HG03469 (cell line): ENCODE data around the gene DNAH6.
A peak's percentile ranks its signal among the peaks of the same experiment; 100 is the strongest.

ENCODE experiments used
- ATAC-seq: cut with Tn5 transposase; IDR thresholded peaks from one replicate; pipeline ENCODE4 v1.9.1; 2021; ENCODE audit warnings: mild to moderate bottlenecking, moderate library complexity, moderate number of reproducible peaks; ENCODE audit not compliant: unreplicated experiment

Gene DNAH6

DNA sequence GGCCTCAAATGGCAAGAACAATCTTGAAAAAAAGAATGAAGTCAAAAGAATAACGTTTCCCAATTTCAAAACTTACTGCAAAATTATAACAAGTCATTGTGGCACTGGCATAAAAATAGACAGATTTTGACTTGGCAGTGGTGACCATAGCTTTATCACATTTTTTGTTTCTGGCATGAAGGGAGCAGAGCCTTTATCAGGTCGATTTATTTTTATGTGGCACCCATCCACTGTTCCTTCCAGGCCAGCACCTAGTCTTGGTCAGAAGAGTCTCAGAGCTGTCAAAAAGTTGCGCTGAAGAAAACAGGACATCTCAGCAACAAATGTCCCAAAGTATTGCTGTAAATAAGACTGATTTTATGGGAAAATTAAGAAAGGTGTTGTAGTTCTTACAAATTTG is 272.2 kb downstream of the DNAH6 start:
- ATAC-seq = no peak

DNA sequence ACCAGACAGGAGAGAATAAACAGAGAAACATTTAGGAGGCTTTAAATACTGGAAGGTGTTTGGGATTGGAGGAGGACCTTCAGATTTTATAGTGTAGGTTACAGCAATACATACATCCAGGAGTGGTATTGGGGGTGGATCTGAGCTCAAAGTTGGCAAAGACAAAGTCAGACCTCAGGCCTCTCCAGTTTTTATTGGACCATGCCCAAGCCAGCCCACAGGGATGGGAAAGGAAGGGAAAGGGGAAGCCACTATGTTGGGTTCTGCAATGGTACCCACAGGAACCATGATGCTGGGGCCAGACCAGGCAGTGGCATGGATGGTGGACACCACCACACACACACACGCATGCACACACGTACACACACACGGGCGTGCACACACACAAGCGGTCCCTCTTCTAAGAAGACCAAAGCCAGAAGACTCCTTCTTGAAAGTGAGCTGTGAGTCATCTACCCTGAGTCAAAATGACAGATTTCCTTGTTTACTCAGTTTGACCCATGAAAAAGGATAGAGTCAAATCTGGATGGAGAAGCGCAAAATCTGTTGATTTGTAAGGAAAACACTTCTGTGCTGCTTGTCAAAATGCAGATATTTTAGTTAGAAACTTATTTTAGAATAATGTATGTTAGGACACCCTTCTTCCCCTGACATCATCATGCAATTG is 276.7 kb downstream of the DNAH6 start:
- ATAC-seq = no peak

DNA sequence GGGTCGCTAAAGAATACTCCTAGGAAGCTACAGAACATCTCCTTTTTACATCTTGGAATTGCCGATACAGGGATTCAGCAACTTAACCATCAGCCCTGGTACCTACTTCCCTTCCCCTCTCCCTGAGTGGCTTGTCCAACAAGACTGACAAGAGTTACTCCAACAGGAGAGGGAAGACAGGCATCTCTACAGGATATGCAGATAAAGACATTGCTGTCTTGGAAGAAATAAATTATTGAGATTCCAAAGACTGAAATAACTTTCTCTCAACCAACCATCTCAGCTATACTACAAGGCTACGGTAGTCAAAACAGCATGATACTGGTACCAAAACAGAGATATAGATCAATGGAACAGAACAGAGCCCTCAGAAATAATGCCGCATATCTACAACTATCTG is 277.3 kb downstream of the DNAH6 start:
- ATAC-seq = no peak

DNA sequence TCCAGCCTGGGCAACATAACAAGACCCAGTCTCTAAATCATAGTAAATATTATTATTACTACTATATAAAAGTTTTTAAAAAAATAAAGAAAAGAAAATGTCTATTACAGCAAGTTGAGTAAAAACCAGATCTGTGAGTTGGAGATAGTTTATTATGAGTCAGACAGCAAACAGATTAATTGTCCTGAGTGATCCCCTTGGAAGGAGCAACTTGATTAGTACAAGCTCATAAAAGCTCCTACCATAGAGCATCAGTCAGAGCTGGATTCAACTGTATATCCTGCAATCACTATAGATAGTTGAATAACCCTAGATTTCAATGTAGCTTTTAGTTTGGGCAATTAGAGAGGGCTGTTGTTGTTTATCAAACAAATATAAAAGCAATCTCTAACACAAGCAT is 280.5 kb downstream of the DNAH6 start:
- no peak for ATAC-seq

DNA sequence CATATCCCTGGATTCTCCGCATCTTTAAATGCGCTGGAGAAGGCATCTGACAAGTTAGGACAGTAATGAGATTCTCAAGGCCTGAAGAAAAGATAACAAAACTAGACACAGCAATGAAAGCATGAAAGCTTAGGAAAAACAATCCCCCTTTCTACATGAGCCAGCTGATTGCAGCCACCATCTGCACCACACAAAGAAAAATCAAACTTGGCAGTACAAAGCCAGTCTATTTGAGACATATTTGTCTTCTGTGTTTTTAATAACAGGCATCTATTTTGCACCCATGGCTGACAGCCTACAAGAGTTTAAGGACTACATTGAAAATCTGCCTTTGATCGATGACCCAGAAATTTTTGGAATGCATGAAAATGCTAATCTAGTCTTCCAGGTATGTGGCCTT is 281.0 kb downstream of the DNAH6 start:
- no peak for ATAC-seq

DNA sequence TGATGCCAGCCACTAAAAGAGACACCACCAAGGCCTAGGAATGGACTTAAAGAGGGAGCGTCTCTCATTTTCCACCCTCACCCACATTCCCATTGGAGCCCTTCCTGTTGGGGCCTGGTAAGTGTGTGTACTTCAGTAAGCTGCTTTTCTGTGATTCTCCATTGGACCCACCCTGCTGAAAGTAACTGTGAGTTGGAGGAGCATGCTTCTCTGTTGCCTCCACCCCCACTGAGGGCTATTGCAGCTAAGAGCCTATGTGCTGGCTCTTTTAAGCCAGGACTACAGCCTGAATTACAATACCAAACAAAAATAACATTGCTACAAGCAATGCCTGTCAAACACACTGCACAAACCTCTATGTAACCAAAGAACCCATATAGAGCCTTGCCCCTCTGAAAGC is 283.5 kb downstream of the DNAH6 start:
- ATAC-seq = no peak

DNA sequence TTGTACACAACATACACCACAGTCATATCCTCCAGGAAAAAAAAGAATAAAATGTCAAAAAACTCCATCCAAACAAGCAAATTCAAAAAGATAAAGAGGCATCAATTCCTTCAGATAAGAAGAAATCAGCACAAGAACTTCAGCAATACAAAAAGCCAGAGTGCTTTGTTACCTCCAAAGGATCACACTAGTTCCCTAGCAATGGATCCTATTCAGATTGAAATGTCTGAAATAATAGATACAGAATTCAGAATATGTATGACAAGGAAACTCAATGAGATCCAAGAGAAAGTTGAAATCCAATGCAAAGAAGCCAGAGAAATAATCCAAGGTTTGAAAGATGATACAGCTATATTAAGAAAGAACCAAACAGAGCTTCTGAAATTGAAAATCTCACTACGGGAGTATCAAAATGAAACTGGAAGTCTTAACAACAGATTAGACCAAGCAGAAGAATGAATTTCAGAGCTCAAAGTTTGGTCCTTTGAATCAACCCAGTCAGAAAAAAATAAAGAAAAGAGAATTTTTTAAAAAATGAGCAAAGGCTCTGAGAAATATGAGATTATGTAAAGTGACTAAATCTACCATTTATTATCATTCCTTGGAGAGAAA is 284.0 kb downstream of the DNAH6 start:
- ATAC-seq = peak; percentile 81

DNA sequence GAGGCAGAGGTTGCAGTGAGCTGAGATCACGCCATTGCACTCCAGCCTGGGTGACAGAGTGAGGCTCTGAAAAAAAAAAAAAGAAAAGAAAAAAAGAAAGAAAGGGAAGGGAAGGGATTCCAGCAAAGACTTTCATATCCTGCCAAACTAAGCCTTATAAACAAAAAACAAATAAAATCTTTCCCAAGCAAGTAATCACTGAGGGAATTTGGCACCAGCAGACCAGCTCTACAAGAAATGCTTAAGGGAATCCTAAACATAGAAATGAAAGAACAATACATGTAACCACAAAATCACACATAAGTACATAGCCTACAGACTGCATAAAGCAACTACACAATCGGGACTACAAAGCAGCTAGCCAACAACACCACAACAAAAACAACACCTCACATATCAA is 285.5 kb downstream of the DNAH6 start:
- no peak for ATAC-seq

DNA sequence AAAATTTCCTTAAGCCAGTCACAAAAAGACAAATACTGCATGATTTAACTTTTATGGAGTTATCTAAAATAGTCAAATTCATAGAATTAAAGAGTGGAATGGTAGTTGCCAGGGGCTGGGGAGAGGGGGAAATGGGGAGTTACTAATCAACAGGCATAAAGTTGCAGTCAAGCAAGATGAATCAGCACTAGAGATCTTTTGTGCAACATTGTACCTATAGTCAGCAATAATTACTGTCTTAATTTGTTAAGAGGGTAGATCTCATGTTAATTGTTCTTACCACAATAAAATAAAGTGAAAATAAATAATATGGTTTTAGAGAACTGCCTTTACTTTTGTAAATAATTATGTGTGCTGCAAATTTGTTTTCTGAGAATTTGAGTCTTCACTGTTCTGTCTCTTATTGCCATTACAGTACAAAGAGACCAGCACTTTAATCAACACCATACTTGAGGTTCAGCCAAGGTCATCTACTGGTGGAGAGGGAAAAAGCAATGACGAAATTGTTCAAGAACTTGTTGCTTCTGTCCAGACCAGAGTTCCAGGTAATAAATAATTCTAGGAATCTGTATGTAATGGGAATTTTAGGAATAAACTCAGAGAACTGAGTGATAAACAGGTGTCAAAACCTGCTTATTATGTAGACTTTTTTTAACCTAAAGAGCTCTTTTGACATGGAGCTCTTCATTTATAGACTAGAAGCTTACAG is 289.1 kb downstream of the DNAH6 start:
- no peak for ATAC-seq

DNA sequence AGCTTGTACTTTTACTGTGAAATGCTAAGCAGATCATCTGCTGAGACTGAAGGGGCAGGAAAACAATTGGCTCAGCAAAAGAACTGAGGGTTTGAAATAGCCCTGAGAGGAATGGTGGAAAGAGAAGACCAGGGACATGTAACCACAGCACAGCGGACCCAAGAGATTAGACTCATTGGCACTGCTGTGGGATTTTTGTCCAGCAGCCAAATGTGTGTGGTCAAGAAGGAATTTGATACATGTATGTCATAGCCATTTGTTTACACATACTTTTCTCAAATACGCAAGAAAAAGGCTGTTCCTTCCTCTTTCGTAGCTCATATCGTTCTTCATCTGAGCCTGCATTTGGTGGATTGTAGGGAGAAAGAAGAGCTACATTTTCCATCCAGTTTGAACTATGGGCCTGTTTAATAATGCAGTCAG is 290.8 kb downstream of the DNAH6 start:
- no peak for ATAC-seq

DNA sequence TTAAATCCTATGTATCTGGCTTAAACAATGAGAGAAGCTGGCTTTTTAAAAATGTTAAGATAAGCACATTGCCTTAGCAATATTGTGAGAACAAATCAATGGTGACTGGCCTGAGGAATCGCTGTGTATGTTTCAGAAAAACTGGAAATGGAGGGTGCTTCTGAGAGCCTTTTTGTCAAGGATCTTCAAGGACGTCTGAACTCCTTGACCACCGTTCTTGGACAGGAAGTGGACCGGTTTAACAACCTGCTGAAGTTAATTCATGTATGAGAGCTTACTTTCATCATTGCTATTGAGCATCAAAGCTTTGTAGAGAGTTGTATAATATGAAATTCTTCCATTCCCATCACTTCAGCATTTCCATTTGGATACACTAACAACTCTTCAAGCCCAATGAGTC is 292.0 kb downstream of the DNAH6 start:
- no peak for ATAC-seq

DNA sequence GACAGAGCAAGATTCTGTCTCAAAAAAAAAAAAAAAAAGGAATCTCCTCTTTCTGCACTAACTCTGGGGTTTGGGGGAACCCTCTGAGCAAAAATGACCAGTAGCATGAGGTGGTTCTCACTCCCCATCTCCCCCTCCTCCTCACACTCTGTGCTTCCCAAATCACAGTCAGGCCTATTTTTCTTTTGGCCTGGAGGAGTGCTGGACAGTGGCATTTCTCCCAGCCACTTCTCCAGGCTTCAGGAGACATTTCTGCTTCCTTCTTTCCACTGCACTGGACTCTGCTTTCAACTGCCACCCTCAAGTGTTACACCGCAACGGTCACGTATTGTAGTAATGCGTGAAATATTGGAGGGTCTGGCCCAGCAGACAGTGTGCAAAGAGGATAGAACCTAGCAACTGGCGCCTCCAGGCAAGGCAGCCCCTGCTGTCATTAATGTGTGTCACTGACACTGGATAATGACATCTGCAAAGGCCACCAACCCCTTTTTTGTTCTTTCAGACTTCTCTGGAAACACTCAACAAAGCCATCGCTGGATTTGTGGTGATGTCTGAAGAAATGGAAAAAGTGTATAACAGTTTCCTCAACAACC is 295.6 kb downstream of the DNAH6 start:
- ATAC-seq = no peak

DNA sequence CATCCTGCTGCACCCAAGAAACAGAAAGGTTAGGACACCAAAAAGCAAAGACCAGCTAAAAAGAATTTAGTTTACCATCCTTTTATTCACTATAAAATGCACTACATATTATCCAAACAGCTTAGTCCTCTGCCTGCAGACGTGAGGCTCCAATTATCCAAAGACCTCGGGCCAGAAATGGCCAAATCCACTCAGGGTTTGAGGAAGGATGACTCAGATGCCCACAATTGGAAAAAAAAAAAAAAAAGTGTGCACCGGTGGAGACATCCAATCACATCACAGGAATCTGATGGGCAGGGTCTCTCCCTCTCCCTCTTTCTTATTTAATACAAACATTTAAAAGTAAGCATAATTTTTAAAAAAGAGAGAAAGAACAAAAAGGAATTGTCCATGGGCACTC is 298.8 kb downstream of the DNAH6 start:
- no peak for ATAC-seq

DNA sequence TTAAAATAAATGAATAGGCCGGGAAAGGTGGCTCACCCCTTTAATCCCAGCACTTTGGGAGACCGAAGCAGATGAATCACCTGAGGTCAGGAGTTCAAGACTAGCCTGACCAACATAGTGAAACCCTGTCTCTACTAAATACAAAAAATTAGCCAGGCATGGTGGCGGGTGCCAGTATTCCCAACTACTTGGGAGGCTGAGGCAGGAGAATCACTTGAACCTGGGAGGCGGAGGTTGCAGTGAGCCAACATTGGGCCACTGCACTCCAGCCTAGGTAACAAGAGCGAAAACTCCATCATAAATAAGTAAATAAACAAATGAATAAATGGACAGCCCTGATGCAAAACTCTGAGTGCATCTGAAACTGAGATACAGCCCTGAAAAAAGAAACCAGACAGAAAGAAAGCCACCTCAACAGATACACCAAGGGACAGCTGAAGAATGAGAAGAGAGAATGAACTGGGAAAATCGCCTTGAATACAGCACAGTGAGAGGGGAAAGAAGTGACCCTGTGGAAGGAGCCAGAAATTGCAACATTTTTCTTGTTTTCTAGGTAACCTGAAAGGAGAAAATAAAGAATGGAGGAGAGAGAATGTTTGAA is 300.2 kb downstream of the DNAH6 start:
- ATAC-seq = peak; percentile 46

DNA sequence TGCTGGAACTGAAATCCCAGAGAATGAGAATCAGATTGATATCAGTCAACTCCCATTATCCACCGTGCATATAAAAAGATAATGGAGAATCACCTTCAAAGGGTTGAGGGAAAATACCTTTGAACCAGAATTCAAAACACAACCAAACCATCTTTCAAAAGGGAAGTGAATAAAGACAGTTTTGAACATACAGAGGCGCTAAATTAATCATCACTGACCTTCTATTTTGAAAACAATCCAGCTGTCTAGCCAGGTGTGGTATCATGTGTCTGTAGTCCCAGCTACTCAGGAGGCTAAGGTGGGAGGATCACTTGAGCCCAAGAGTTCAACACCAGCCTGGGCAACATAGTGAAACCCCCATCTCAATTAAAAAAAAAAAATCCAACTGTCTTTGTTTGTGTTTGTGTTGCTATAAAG is 300.9 kb downstream of the DNAH6 start:
- ATAC-seq = peak; percentile 96

DNA sequence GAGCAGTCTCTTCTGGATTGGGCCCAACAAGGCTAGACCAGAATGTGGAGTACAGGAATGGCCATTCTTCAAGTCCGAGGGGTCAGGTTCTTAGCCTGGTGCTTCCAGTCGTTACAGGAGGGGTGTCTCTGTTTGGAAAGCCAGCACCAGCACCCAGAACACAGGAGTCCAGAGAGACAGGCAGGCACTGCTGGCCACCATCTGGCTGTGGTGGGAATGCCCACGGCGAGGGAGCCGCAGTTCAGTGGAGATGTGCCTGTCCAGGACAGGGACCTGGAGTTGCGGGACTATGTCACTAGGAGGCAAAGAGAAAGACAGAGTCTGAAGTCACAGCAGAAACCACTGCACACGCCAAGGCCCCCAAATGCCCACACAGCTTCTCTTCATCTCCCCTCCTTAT is 305.5 kb downstream of the DNAH6 start:
- no peak for ATAC-seq

DNA sequence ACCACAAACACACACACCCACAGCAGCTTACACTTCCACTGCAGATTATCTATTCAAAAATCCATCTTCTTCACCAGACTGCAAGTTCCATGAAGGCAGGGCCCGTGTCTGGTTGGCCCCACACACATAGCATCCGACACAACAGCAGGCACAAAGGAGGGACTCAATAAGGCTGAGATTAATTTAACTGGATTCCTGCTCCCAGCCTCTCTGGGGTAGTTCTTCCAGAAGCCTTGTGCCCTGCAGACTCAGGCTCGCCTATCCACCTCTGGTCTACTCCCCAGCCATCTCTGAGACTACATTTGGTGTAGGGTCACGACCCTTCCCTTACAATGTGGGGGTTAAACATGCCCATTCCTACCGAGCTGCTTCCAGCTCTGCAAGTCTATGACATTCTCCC is 306.9 kb downstream of the DNAH6 start:
- no peak for ATAC-seq

DNA sequence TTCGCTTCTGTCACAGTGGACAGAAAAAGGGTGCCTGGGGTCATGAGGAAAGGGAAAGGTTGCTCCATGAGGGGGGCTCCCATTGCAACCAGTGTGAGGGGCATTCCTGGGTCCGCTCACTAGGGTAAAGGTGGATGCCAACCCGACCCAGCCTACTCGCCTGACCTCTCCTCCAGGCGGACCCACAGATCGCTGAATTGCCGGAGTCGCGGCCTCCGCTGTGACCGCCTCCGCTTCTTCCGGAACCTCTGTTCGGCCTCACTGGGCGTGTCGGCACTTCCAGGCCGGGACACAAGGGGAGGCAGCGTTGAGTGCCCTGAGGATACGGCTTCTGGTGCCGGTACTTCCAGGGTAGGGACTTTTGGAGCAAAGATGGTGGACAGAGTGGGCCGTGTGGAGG is 307.5 kb downstream of the DNAH6 start:
- ATAC-seq = no peak

DNA sequence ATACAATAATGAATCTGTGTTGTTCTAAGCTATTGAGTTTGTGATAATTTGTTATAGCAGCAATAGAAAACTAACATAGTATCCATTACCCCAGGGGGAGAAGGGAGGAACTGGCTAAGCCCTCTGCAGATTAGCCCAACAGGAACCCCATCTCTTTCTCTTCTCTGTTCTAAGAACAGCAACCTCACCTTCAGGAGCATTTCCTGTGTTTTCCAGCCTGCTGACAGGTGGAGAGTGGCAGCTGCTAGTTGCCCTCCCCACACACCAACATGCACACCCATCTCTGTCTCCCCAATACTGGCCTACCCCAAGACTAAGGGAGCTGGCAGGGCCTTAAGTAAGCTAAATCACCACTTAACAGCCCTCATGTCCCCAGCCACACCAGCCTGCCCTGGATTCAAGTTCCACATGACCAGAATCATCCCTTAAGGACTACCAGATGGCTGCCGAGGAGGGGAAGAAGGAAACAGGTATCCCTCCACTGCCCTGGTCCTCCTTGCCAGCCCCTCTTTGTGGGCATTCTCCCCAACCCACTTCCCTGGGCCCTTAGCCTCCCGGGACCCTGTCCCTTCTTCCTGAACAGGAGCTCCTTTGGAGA is 311.8 kb downstream of the DNAH6 start:
- ATAC-seq = no peak

DNA sequence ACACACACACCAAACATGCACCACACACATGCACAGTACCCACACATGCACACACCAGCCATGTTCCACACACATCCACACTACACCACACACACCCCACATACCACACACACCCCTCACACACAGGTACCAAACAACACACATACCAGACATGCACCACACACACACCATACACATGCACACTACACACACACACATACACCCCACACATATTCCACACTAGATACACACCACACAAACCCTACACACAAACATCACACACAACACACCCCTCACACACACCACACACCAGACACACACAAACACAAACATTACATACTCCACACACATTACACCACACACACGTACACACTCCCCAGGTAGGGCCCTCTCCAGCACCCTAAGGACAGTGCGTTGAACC is 313.4 kb downstream of the DNAH6 start:
- ATAC-seq = no peak

DNA sequence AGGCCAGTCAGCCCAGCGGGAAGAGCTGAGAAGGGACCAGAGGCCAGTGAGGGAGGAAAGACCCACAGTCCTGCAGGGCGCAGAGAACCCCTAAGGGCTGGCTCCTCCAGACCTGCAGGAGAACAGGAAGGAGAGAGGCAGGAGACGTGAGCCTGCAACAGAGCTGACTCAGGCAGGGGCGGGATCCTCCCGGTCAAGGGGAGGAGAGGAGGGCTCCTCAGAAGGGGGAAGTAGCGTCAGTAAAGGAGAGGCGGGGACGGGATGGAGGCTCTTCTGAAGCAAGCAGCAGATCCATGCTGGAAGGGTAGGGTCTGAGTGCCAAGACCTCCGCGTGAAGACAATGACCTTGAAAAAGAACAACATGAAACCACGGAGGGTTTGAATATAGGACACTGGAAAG is 313.8 kb downstream of the DNAH6 start:
- no peak for ATAC-seq
